ENCODE data around the gene ZNF207. TPM values are rescaled to one million over a fixed set of nuclear protein-coding genes. Genes with fewer than 3 reads are reported as not detected.
"Not testable (repeated sequence)": the region's sequence is repeated elsewhere in the genome, so short reads cannot be mapped to it uniquely, and the experiment has no call there.

The ZNF207 gene
- total RNA-seq, 1 donor from 2014 or later: 276 TPM

GRCh38 chr17:32307658-32308057, 42.3 kb upstream of the ZNF207 start:
- Mint-ChIP-seq H3K27ac (no peak overlapping the region), H3K9me3 (no peaks in the 10 kb centered on the region), H3K36me3 (ENCODE audit: low read depth) (no peaks in the 10 kb centered on the region), H3K4me1 (peaks cover 5% of the 10 kb centered on the region), H3K4me3 (no peak overlapping the region), H3K27me3 (no peaks in the 10 kb centered on the region)
- DNase-seq (no peak), ATAC-seq (ENCODE audit: low read depth) (no peak)
- ChIA-PET POLR2A (interaction anchor here (0.5 kb wide), 1 partner anchor 17 kb away, joined by 3 read pairs; no protein-coding TSS in a partner anchor), CTCF (no interaction called here)
- TF ChIP-seq CTCF (IDR thresholded peaks at IDR 0.05): no peak
- intact Hi-C loops (cut with micrococcal nuclease): no loop called here

- Mint-ChIP-seq H3K27ac (no peak overlapping the region), H3K9me3 (no peaks in the 10 kb centered on the region), H3K4me3 (no peak overlapping the region), H3K27me3 (no peaks in the 10 kb centered on the region), H3K36me3 (ENCODE audit: low read depth) (no peaks in the 10 kb centered on the region), H3K4me1 (peaks cover 5% of the 10 kb centered on the region)
- ChIA-PET POLR2A (no interaction called here), CTCF (interaction anchor here (1.2 kb wide), 1 partner anchor 58 kb away, joined by 3 read pairs; no protein-coding TSS in a partner anchor)
- no peak for ATAC-seq (ENCODE audit: low read depth)
- no peak for TF ChIP-seq CTCF (IDR thresholded peaks at IDR 0.05)
- intact Hi-C loops (cut with micrococcal nuclease): no loop called here
- no peak for DNase-seq
Observed at GRCh38 chr17:32311028-32311536, 38.9 kb upstream of the ZNF207 start.

- CTCF ChIA-PET: no interaction called here
- H3K36me3 Mint-ChIP-seq (ENCODE audit: low read depth): no peaks in the 10 kb centered on the region
Observed at GRCh38 chr17:32314636-32315035, 35.3 kb upstream of the ZNF207 start.

GRCh38 chr17:32315171-32315570, 34.8 kb upstream of the ZNF207 start:
- intact Hi-C loops (cut with micrococcal nuclease): loop anchor here (5.0 kb wide), 1 partner anchor 173 kb away; the partner anchor contains the start of gene RHOT1
- POLR2A ChIA-PET: no interaction called here
- Mint-ChIP-seq H3K27me3 (no peaks in the 10 kb centered on the region), H3K9me3 (no peaks in the 10 kb centered on the region), H3K4me1 (peaks cover 23% of the 10 kb centered on the region), H3K36me3 (ENCODE audit: low read depth) (no peaks in the 10 kb centered on the region), H3K27ac (no peak overlapping the region), H3K4me3 (no peak overlapping the region)
- no peak for ATAC-seq (ENCODE audit: low read depth)
- CTCF ChIA-PET: no interaction called here
- no peak for TF ChIP-seq CTCF (IDR thresholded peaks at IDR 0.05)
- DNase-seq: no peak

More at GRCh38 chr17:32314636-32315035, 35.3 kb upstream of the ZNF207 start:
- peaks cover 19% of the 10 kb centered on the region for H3K4me1 Mint-ChIP-seq
- no peak overlapping the region for H3K4me3 Mint-ChIP-seq
- no peak for TF ChIP-seq CTCF (IDR thresholded peaks at IDR 0.05)
- H3K27ac Mint-ChIP-seq: no peak overlapping the region
- intact Hi-C loops (cut with micrococcal nuclease): loop anchor here (5.0 kb wide), 1 partner anchor 172 kb away; the partner anchor contains the start of gene RHOT1
- no peak for ATAC-seq (ENCODE audit: low read depth)
- no peaks in the 10 kb centered on the region for H3K9me3 Mint-ChIP-seq
- DNase-seq: no peak
- H3K27me3 Mint-ChIP-seq: no peaks in the 10 kb centered on the region
- POLR2A ChIA-PET: no interaction called here

- not testable (repeated sequence) for H3K27me3 Mint-ChIP-seq; H3K36me3 Mint-ChIP-seq (ENCODE audit: low read depth); H3K9me3 Mint-ChIP-seq; H3K27ac Mint-ChIP-seq; ATAC-seq (ENCODE audit: low read depth); DNase-seq; H3K4me3 Mint-ChIP-seq
- CTCF ChIA-PET: interaction anchor here (1.1 kb wide), 1 partner anchor 64 kb away, joined by 4 read pairs; no protein-coding TSS in a partner anchor
- H3K4me1 Mint-ChIP-seq: peaks cover 19% of the 10 kb centered on the region
- intact Hi-C loops (cut with micrococcal nuclease): loop anchor here (5.0 kb wide), 1 partner anchor 174 kb away; the partner anchor contains the start of gene RHOT1
- POLR2A ChIA-PET: interaction anchor here (1.5 kb wide), 1 partner anchor 34 kb away, joined by 3 read pairs; no protein-coding TSS in a partner anchor
Observed at GRCh38 chr17:32316653-32317052, 33.3 kb upstream of the ZNF207 start.
